HCT116 (cell line): ENCODE data around the gene PTPRR. TPM values are rescaled to one million over a fixed set of nuclear protein-coding genes. Genes with fewer than 3 reads are reported as not detected.

Experiments
- ATAC-seq: fragments of 200-7000 bp; cut with Tn5 transposase; 2 replicates; pipeline ENCODE4 v1.9.1; 2020; ENCODE audit warnings: mild to moderate bottlenecking, moderate library complexity
- BruUV-seq: library from RNA; stranded (reverse); fragments of 400-500 nt; replicated peaks from 2 replicates; lab custom pipeline; 2021; lab: Mats Ljungman, UMichigan
- CTCF ChIA-PET: fragments of 300-600 bp; sonication (Branson Sonifier 250); formaldehyde crosslinking; loops from one replicate; lab custom pipeline; 2021; ENCODE audit warnings: antibody characterized with exemption; lab: Charles Lee
- POLR2A ChIA-PET: fragments of 300-600, 350-600 bp; sonication (Branson Sonifier 250); formaldehyde crosslinking; loops from one replicate; lab custom pipeline; 2021; ENCODE audit warnings: antibody characterized with exemption; lab: Charles Lee
- RAD21 ChIA-PET, 2 experiments: fragments of 300-600 bp; sonication (Branson Sonifier 250); formaldehyde crosslinking; loops; one replicate each; lab custom pipeline; 2023; ENCODE audit warnings: low total read pairs in 2 of 2; ENCODE audit not compliant: uncharacterized antibody in 2 of 2, unreplicated experiment in 2 of 2, low non-redundant PET in 1 of 2; lab: Charles Lee
- DNase-seq: peaks from one replicate; pipeline ENCODE4 v3.0.0-alpha.2; 2010; ENCODE audit warnings: low read depth, low spot score
- H2AFZ ChIP-seq: fragments of 200-600 bp; shearing (Covaris generic), sonication (generic); 2 replicates; pipeline ENCODE4 v1.6.1; 2017; ENCODE audit warnings: low read depth, mixed run types, mixed read lengths, antibody characterized with exemption, low read length; ENCODE audit not compliant: poor library complexity, severe bottlenecking
- H3K27ac ChIP-seq: 2 replicates; pipeline ENCODE4 v1.5.1; 2012; ENCODE audit warnings: low read depth, low read length
- H3K27me3 ChIP-seq: fragments of 200-600 bp; sonication (generic); 2 replicates; pipeline ENCODE4 v1.6.1; 2016; ENCODE audit warnings: mixed run types, low read length, mixed read lengths; ENCODE audit not compliant: insufficient read depth
- H3K36me3 ChIP-seq, 2 experiments: fragments of 200-500 bp in 1 of 2; fragments of 200-600 bp in 1 of 2; sonication (Bioruptor generic) in 1 of 2; sonication (generic) in 1 of 2; 2 replicates each; pipeline versions ENCODE4 v1.5.1 to v1.6.1; 2014 to 2016; ENCODE audit warnings: low read length in 2 of 2, inconsistent platforms in 1 of 2, mixed read lengths in 1 of 2, mixed run types in 1 of 2; ENCODE audit not compliant: insufficient read depth in 2 of 2, control insufficient read depth in 1 of 2
- H3K4me1 ChIP-seq, 2 experiments: fragments of 200-600 bp in 1 of 2; sonication (generic) in 1 of 2; 2 replicates each; pipeline versions ENCODE4 v1.5.1 to v1.6.1; 2012 to 2017; ENCODE audit warnings: low read length in 2 of 2, inconsistent platforms in 1 of 2, mild to moderate bottlenecking in 1 of 2, mixed read lengths in 1 of 2, mixed run types in 1 of 2, moderate library complexity in 1 of 2; ENCODE audit not compliant: insufficient read depth in 2 of 2, control insufficient read depth in 1 of 2
- H3K4me2 ChIP-seq: fragments of 200-600 bp; sonication (generic); 2 replicates; pipeline ENCODE4 v1.6.1; 2017; ENCODE audit warnings: mixed run types, low read length, mixed read lengths
- H3K4me3 ChIP-seq, 2 experiments: fragments of 200-600 bp in 1 of 2; sonication (generic) in 1 of 2; replicated peaks in 1 of 2; 2 replicates each; pipeline ENCODE4 v1.5.1; 2011 to 2016; ENCODE audit warnings: low read length in 2 of 2, control low read depth in 1 of 2, low read depth in 1 of 2, mild to moderate bottlenecking in 1 of 2, mixed read lengths in 1 of 2, mixed run types in 1 of 2
- H3K79me2 ChIP-seq: fragments of 200-600 bp; sonication (generic); 2 replicates; pipeline ENCODE4 v1.6.1; 2017; ENCODE audit warnings: mild to moderate bottlenecking, mixed run types, low read length, moderate library complexity, mixed read lengths; ENCODE audit not compliant: insufficient read depth
- H3K9ac ChIP-seq: fragments of 200-600 bp; sonication (generic); 2 replicates; pipeline ENCODE4 v1.6.1; 2016; ENCODE audit warnings: low read length, mixed read lengths
- H3K9me2 ChIP-seq: fragments of 200-600 bp; sonication (generic), shearing (Covaris generic); 2 replicates; pipeline ENCODE4 v1.6.1; 2017; ENCODE audit warnings: mixed run types, mild to moderate bottlenecking, moderate library complexity; ENCODE audit not compliant: insufficient read depth
- H3K9me3 ChIP-seq, 2 experiments: fragments of 200-500 bp in 1 of 2; fragments of 200-600 bp in 1 of 2; sonication (Bioruptor generic) in 1 of 2; sonication (generic) in 1 of 2; 2 replicates each; pipeline ENCODE4 v1.6.1; 2014 to 2017; ENCODE audit warnings: low read length in 2 of 2, mixed read lengths in 2 of 2, inconsistent platforms in 1 of 2, low read depth in 1 of 2, mild to moderate bottlenecking in 1 of 2, mixed run types in 1 of 2, moderate library complexity in 1 of 2; ENCODE audit not compliant: control insufficient read depth in 1 of 2, insufficient read depth in 1 of 2
- H4K20me1 ChIP-seq: fragments of 200-600 bp; sonication (generic), shearing (Covaris generic); 2 replicates; pipeline ENCODE4 v1.6.1; 2017; ENCODE audit warnings: mixed run types, mild to moderate bottlenecking, moderate library complexity; ENCODE audit not compliant: insufficient read depth
- CEBPB ChIP-seq: IDR thresholded peaks from 2 replicates; pipeline ENCODE4 v1.6.1; 2012; ENCODE audit warnings: low read depth
- ELF1 ChIP-seq: IDR thresholded peaks from 2 replicates; pipeline ENCODE4 v1.6.1; 2012; ENCODE audit warnings: low read depth, borderline replicate concordance
- EZH2 ChIP-seq: fragments of 200-600 bp; sonication (generic); IDR thresholded peaks from 2 replicates; pipeline ENCODE4 v1.6.1; 2017; ENCODE audit warnings: antibody characterized with exemption, mixed run types
- POLR2A ChIP-seq: IDR thresholded peaks from 2 replicates; pipeline ENCODE4 v1.7.0; 2011; ENCODE audit warnings: borderline replicate concordance; ENCODE audit not compliant: insufficient read depth, insufficient read length; ENCODE audit errors: extremely low read depth
- POLR2AphosphoS5 ChIP-seq: IDR thresholded peaks from 2 replicates; pipeline ENCODE4 v1.6.1; 2011; ENCODE audit warnings: mild to moderate bottlenecking, low read depth, low read length, moderate library complexity
- SP1 ChIP-seq: IDR thresholded peaks from 2 replicates; pipeline ENCODE4 v1.6.1; 2012; ENCODE audit warnings: low read depth
- ZBTB33 ChIP-seq: IDR thresholded peaks from 2 replicates; pipeline ENCODE4 v1.6.1; 2011; ENCODE audit warnings: mild to moderate bottlenecking, low read length, moderate library complexity; ENCODE audit not compliant: insufficient replicate concordance; ENCODE audit errors: extremely low read depth
- intact Hi-C: fragments of 100-400 bp; cut with micrococcal nuclease; formaldehyde crosslinking; loops from 2 replicates; pipeline ENCODE4 v1.10.0; 2022
- total RNA-seq: library from RNA; stranded (reverse); gene quantifications from one replicate; pipeline ENCODE4 v1.2.1, GENCODE V29; 2021; ENCODE audit not compliant: unreplicated experiment
- TF ChIP-seq, protein P1 (sequence below): IDR thresholded peaks from 2 replicates; pipeline ENCODE4 v1.6.1; 2012
- TF ChIP-seq, protein P2 (sequence below): IDR thresholded peaks from 2 replicates; pipeline ENCODE4 v1.6.1; 2012

Gene PTPRR
- total RNA-seq, 1 experiment from 2014 or later: 0.27 TPM

GRCh38 chr12:70722584-70723343 lies 197.8 kb downstream of the PTPRR start:
- DNase-seq (no peak), ATAC-seq (no peak)
- POLR2A ChIA-PET: no interaction called here
- no peak overlapping the region for H3K27ac ChIP-seq
- CTCF ChIA-PET: interaction anchor here (1.5 kb wide), 2 partner anchors 11 to 843 kb away, joined by 4 to 6 read pairs; no protein-coding TSS in a partner anchor
- H2AFZ ChIP-seq: no peak overlapping the region
- H3K4me2 ChIP-seq: no peak overlapping the region
- RAD21 ChIA-PET: interaction anchor here in 1 of 2 experiments (0.6 kb wide), 1 partner anchor 11 kb away, joined by 4 read pairs; no protein-coding TSS in a partner anchor
- TF ChIP-seq POLR2A: no peak
- no peak for TF ChIP-seq ZBTB33
- TF ChIP-seq, protein P1, sequence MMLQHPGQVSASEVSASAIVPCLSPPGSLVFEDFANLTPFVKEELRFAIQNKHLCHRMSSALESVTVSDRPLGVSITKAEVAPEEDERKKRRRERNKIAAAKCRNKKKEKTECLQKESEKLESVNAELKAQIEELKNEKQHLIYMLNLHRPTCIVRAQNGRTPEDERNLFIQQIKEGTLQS: no peak
- TF ChIP-seq, protein P2, sequence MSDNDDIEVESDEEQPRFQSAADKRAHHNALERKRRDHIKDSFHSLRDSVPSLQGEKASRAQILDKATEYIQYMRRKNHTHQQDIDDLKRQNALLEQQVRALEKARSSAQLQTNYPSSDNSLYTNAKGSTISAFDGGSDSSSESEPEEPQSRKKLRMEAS: no peak
- TF ChIP-seq EZH2: no peak
- TF ChIP-seq CEBPB: no peak
- TF ChIP-seq SP1: no peak
- no peak for TF ChIP-seq POLR2AphosphoS5
- TF ChIP-seq ELF1: no peak
- no peaks in the 10 kb centered on the region for H3K9me2 ChIP-seq
- no TSS peak for BruUV-seq
- H3K9me3 ChIP-seq: no peaks in the 10 kb centered on the region
- no peaks in the 10 kb centered on the region for H4K20me1 ChIP-seq
- no peaks in the 10 kb centered on the region for H3K27me3 ChIP-seq
- H3K9ac ChIP-seq: no peak overlapping the region
- no peaks in the 10 kb centered on the region for H3K36me3 ChIP-seq
- H3K4me3 ChIP-seq: no peak overlapping the region
- H3K79me2 ChIP-seq: no peaks in the 10 kb centered on the region
- intact Hi-C loops: loop anchor here (10.0 kb wide), 1 partner anchor 1058 kb away; no protein-coding TSS in a partner anchor
- no peaks in the 10 kb centered on the region for H3K4me1 ChIP-seq
